HG03378 (cell line): Measurements from ENCODE around the gene ADRM1.

Source experiments
- ATAC-seq: cut with Tn5 transposase; IDR thresholded peaks from one replicate; pipeline ENCODE4 v1.9.1; 2021; ENCODE audit warnings: mild to moderate bottlenecking, moderate library complexity; ENCODE audit not compliant: unreplicated experiment

The ADRM1 gene

GRCh38 chr20:62334881-62335280, 32.1 kb downstream of the ADRM1 start:
- no peak for ATAC-seq

GRCh38 chr20:62335532-62335931, 32.7 kb downstream of the ADRM1 start:
- ATAC-seq = no peak

GRCh38 chr20:62336329-62336728, 33.5 kb downstream of the ADRM1 start:
- no peak for ATAC-seq

GRCh38 chr20:62336775-62337557, 34.2 kb downstream of the ADRM1 start:
- ATAC-seq = no peak

- ATAC-seq = no peak
Measured at GRCh38 chr20:62337558-62338293, 34.9 kb downstream of the ADRM1 start.

- no peak for ATAC-seq
Measured at GRCh38 chr20:62338294-62338620, 35.5 kb downstream of the ADRM1 start.

GRCh38 chr20:62339647-62340062, 36.9 kb downstream of the ADRM1 start:
- peak; percentile 54 for ATAC-seq

- ATAC-seq = no peak
Measured at GRCh38 chr20:62342910-62343309, 40.1 kb downstream of the ADRM1 start.

GRCh38 chr20:62344092-62344491, 41.3 kb downstream of the ADRM1 start:
- ATAC-seq = no peak

- ATAC-seq = no peak
Measured at GRCh38 chr20:62344782-62345181, 42.0 kb downstream of the ADRM1 start.

- ATAC-seq = no peak
Measured at GRCh38 chr20:62345681-62346370, 43.0 kb downstream of the ADRM1 start.

GRCh38 chr20:62346398-62347150, 43.8 kb downstream of the ADRM1 start:
- ATAC-seq = no peak

GRCh38 chr20:62347151-62347404, 44.3 kb downstream of the ADRM1 start:
- ATAC-seq = no peak

- ATAC-seq = no peak
Measured at GRCh38 chr20:62347445-62347844, 44.6 kb downstream of the ADRM1 start.

- no peak for ATAC-seq
Measured at GRCh38 chr20:62348604-62349003, 45.8 kb downstream of the ADRM1 start.

- no peak for ATAC-seq
Measured at GRCh38 chr20:62349556-62350097, 46.8 kb downstream of the ADRM1 start.

GRCh38 chr20:62350098-62350628, 47.4 kb downstream of the ADRM1 start:
- ATAC-seq = no peak

GRCh38 chr20:62350629-62351422, 48.0 kb downstream of the ADRM1 start:
- no peak for ATAC-seq

GRCh38 chr20:62351469-62352401, 48.9 kb downstream of the ADRM1 start:
- ATAC-seq = no peak
